Measurements from ENCODE around the gene CDH4. TPM values are rescaled to one million over a fixed set of nuclear protein-coding genes. Genes with fewer than 3 reads are reported as not detected.

Gene CDH4
- total RNA-seq, 1 donor from 2014 or later, result 0.99 TPM

- H3K27me3 Mint-ChIP-seq (ENCODE audit: low read depth), result peaks cover 7% of the 10 kb centered on the region
- H3K4me3 Mint-ChIP-seq (ENCODE audit: unreplicated experiment), result no peak overlapping the region
- H3K4me1 Mint-ChIP-seq (ENCODE audit: low read depth), result no peaks in the 10 kb centered on the region
- no peaks in the 10 kb centered on the region for H3K36me3 Mint-ChIP-seq (ENCODE audit: low read depth)
- H3K9me3 Mint-ChIP-seq (ENCODE audit: low read depth), result peaks cover 5% of the 10 kb centered on the region
- TF ChIP-seq CTCF (IDR thresholded peaks at IDR 0.05), result no peak
- DNase-seq (ENCODE audit: low spot score), result peak; percentile 53
- H3K27ac Mint-ChIP-seq (ENCODE audit: unreplicated experiment), result no peak overlapping the region
These were observed 353.9 kb downstream of the CDH4 start for GRCh38 chr20:61605862-61606557.

GRCh38 chr20:61608275-61609085 is 356.4 kb downstream of the CDH4 start:
- Mint-ChIP-seq H3K9me3 (ENCODE audit: low read depth) (peaks cover 9% of the 10 kb centered on the region), H3K27me3 (ENCODE audit: low read depth) (peaks cover 12% of the 10 kb centered on the region), H3K4me1 (ENCODE audit: low read depth) (no peaks in the 10 kb centered on the region), H3K4me3 (ENCODE audit: unreplicated experiment) (no peak overlapping the region), H3K27ac (ENCODE audit: unreplicated experiment) (no peak overlapping the region), H3K36me3 (ENCODE audit: low read depth) (no peaks in the 10 kb centered on the region)
- TF ChIP-seq CTCF (IDR thresholded peaks at IDR 0.05), result no peak
- peak; percentile 58 for DNase-seq (ENCODE audit: low spot score)

- Mint-ChIP-seq H3K27me3 (ENCODE audit: low read depth) (peaks cover 15% of the 10 kb centered on the region), H3K27ac (ENCODE audit: unreplicated experiment) (no peak overlapping the region), H3K9me3 (ENCODE audit: low read depth) (peaks cover 4% of the 10 kb centered on the region), H3K4me1 (ENCODE audit: low read depth) (no peaks in the 10 kb centered on the region), H3K4me3 (ENCODE audit: unreplicated experiment) (no peak overlapping the region), H3K36me3 (ENCODE audit: low read depth) (no peaks in the 10 kb centered on the region)
- DNase-seq (ENCODE audit: low spot score), result peak; percentile 51
- no peak for TF ChIP-seq CTCF (IDR thresholded peaks at IDR 0.05)
These were observed 357.4 kb downstream of the CDH4 start for GRCh38 chr20:61609461-61609860.

GRCh38 chr20:61611401-61612180 is 359.5 kb downstream of the CDH4 start:
- H3K4me3 Mint-ChIP-seq (ENCODE audit: unreplicated experiment), result no peak overlapping the region
- no peaks in the 10 kb centered on the region for H3K4me1 Mint-ChIP-seq (ENCODE audit: low read depth)
- no peak for DNase-seq (ENCODE audit: low spot score)
- TF ChIP-seq CTCF (IDR thresholded peaks at IDR 0.05), result no peak
- peaks cover 13% of the 10 kb centered on the region for H3K27me3 Mint-ChIP-seq (ENCODE audit: low read depth)
- peaks cover 4% of the 10 kb centered on the region for H3K9me3 Mint-ChIP-seq (ENCODE audit: low read depth)
- H3K36me3 Mint-ChIP-seq (ENCODE audit: low read depth), result no peaks in the 10 kb centered on the region
- no peak overlapping the region for H3K27ac Mint-ChIP-seq (ENCODE audit: unreplicated experiment)
